GM18508 (cell line): ENCODE results near the gene CD28.

ENCODE experiments used
- ATAC-seq: cut with Tn5 transposase; IDR thresholded peaks from one replicate; pipeline ENCODE4 v1.9.1; 2021; ENCODE audit warnings: moderate number of reproducible peaks; ENCODE audit not compliant: insufficient read depth, unreplicated experiment

The CD28 gene

GRCh38 chr2:203710952-203711351, 4.5 kb downstream of the CD28 start:
- ATAC-seq = no peak

- ATAC-seq = no peak
These were observed 5.0 kb downstream of the CD28 start for GRCh38 chr2:203711399-203711798.

GRCh38 chr2:203713381-203713780, 6.9 kb downstream of the CD28 start:
- ATAC-seq = no peak

GRCh38 chr2:203714112-203714511, 7.7 kb downstream of the CD28 start:
- ATAC-seq = no peak

GRCh38 chr2:203715744-203716143, 9.3 kb downstream of the CD28 start:
- ATAC-seq = no peak

GRCh38 chr2:203718087-203718486, 11.6 kb downstream of the CD28 start:
- peak; percentile 76 for ATAC-seq

GRCh38 chr2:203719456-203720410, 13.3 kb downstream of the CD28 start:
- no peak for ATAC-seq

GRCh38 chr2:203720915-203721672, 14.7 kb downstream of the CD28 start:
- no peak for ATAC-seq

- ATAC-seq = no peak
These were observed 15.4 kb downstream of the CD28 start for GRCh38 chr2:203721781-203722300.

- no peak for ATAC-seq
These were observed 16.0 kb downstream of the CD28 start for GRCh38 chr2:203722411-203722810.

- ATAC-seq = no peak
These were observed 21.9 kb downstream of the CD28 start for GRCh38 chr2:203728321-203728720.

GRCh38 chr2:203730076-203730729, 23.8 kb downstream of the CD28 start:
- no peak for ATAC-seq

- ATAC-seq = no peak
These were observed 24.4 kb downstream of the CD28 start for GRCh38 chr2:203730883-203731282.

- no peak for ATAC-seq
These were observed 25.9 kb downstream of the CD28 start for GRCh38 chr2:203732092-203732952.

GRCh38 chr2:203732953-203733510, 26.6 kb downstream of the CD28 start:
- no peak for ATAC-seq

GRCh38 chr2:203733684-203734083, 27.2 kb downstream of the CD28 start:
- ATAC-seq = no peak

GRCh38 chr2:203734276-203734983, 28.0 kb downstream of the CD28 start:
- ATAC-seq = no peak

GRCh38 chr2:203737360-203737759, 30.9 kb downstream of the CD28 start:
- no peak for ATAC-seq

- no peak for ATAC-seq
These were observed 32.9 kb downstream of the CD28 start for GRCh38 chr2:203739351-203739750.
